ENCODE measurements around the gene MED13L. TPM values are rescaled to one million over a fixed set of nuclear protein-coding genes. Genes with fewer than 3 reads are reported as not detected.

MED13L gene
- polyA plus RNA-seq, 1 donor (not counting 4 experiments of a cell fraction or from before 2014, with no cell fraction given), result 31.7 TPM

GRCh38 chr12:116174904-116175303 is 102.6 kb downstream of the MED13L start:
- H3K36me3 ChIP-seq (ENCODE audit: control insufficient read depth in 2 of 2, extremely low read depth in 1 of 2, insufficient read depth in 2 of 2, low read length in 2 of 2), result no peaks in the 10 kb centered on the region
- DNase-seq (ENCODE audit: low read depth, low spot score), result no peak
- no peak overlapping the region for H3K4me3 ChIP-seq (ENCODE audit: control insufficient read depth in 2 of 3, extremely low read depth in 1 of 3, insufficient read depth in 2 of 3, low read depth in 1 of 3, low read length in 3 of 3)
- TF ChIP-seq, protein P1, sequence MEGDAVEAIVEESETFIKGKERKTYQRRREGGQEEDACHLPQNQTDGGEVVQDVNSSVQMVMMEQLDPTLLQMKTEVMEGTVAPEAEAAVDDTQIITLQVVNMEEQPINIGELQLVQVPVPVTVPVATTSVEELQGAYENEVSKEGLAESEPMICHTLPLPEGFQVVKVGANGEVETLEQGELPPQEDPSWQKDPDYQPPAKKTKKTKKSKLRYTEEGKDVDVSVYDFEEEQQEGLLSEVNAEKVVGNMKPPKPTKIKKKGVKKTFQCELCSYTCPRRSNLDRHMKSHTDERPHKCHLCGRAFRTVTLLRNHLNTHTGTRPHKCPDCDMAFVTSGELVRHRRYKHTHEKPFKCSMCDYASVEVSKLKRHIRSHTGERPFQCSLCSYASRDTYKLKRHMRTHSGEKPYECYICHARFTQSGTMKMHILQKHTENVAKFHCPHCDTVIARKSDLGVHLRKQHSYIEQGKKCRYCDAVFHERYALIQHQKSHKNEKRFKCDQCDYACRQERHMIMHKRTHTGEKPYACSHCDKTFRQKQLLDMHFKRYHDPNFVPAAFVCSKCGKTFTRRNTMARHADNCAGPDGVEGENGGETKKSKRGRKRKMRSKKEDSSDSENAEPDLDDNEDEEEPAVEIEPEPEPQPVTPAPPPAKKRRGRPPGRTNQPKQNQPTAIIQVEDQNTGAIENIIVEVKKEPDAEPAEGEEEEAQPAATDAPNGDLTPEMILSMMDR (optimal IDR thresholded peaks at IDR 0.05 in 1 of 3, IDR thresholded peaks at IDR 0.05 in 1 of 3, conservative IDR thresholded peaks at IDR 0.05 in 1 of 3; ENCODE audit: extremely low read depth in 1 of 3, insufficient read depth in 2 of 3, low read length in 3 of 3), result no peak
- no peak for TF ChIP-seq EZH2 (IDR thresholded peaks at IDR 0.05; ENCODE audit: low read length)
- peaks cover 96% of the 10 kb centered on the region for H3K79me2 ChIP-seq (ENCODE audit: control insufficient read depth, insufficient read depth, low read length)
- no peak overlapping the region for H3K4me2 ChIP-seq (ENCODE audit: control insufficient read depth, extremely low read depth, insufficient read depth, low read depth, low read length)
- no peak for FAIRE-seq
- H3K9me3 ChIP-seq (ENCODE audit: control insufficient read depth, low read depth, low read length), result no peaks in the 10 kb centered on the region
- no peak overlapping the region for H2AFZ ChIP-seq (ENCODE audit: control insufficient read depth, low read length)
- peaks cover 9% of the 10 kb centered on the region for H3K4me1 ChIP-seq (ENCODE audit: control insufficient read depth, extremely low read depth, insufficient read depth, low read length)
- H3K9me1 ChIP-seq (ENCODE audit: control insufficient read depth, extremely low read depth, insufficient read depth, low read length), result no peaks in the 10 kb centered on the region
- H4K20me1 ChIP-seq (ENCODE audit: control insufficient read depth, extremely low read depth, insufficient read depth, low read length), result peaks cover 9% of the 10 kb centered on the region
- no peak overlapping the region for H3K27ac ChIP-seq (ENCODE audit: control insufficient read depth, insufficient read depth, low read length)
- no peaks in the 10 kb centered on the region for H3K27me3 ChIP-seq (ENCODE audit: control insufficient read depth, extremely low read depth, insufficient read depth, low read length)
- dilution Hi-C loops (cut with MboI; ENCODE audit: extremely low pct_ligation_motif_present, low sequenced_read_pairs), result no loop called here
- H3K9ac ChIP-seq (ENCODE audit: control insufficient read depth, extremely low read depth, insufficient read depth, low read length), result no peak overlapping the region

DNA sequence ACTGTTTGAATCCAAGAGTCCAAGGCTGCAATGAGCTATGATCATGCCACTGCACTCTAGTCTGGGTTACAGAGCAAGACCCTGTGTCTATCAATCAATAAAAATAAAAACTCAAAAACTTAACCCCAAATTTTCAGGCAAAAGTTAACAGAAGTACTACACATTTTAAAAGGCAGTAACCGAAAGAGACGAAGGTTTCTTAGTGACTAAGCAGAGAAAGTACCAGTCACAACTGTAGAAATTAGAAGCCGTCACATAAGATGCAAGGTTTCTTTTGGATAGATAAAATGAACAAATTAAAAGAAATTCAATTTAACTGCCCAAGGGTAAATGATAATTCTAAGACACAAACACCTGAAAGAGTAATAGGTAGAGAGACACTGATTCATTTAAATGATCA is 103.5 kb downstream of the MED13L start:
- FAIRE-seq, result no peak
- dilution Hi-C loops (cut with MboI; ENCODE audit: extremely low pct_ligation_motif_present, low sequenced_read_pairs), result no loop called here
- DNase-seq (ENCODE audit: low read depth, low spot score), result no peak

More for the DNA sequence above, 103.5 kb downstream of the MED13L start:
- TF ChIP-seq, protein P1 (optimal IDR thresholded peaks at IDR 0.05 in 1 of 3, IDR thresholded peaks at IDR 0.05 in 1 of 3, conservative IDR thresholded peaks at IDR 0.05 in 1 of 3; ENCODE audit: extremely low read depth in 1 of 3, insufficient read depth in 2 of 3, low read length in 3 of 3), result no peak
- TF ChIP-seq EZH2 (IDR thresholded peaks at IDR 0.05; ENCODE audit: low read length), result no peak
- Histone ChIP-seq H3K9me3 (ENCODE audit: control insufficient read depth, low read depth, low read length) (no peaks in the 10 kb centered on the region), H3K27me3 (ENCODE audit: control insufficient read depth, extremely low read depth, insufficient read depth, low read length) (no peaks in the 10 kb centered on the region), H3K27ac (ENCODE audit: control insufficient read depth, insufficient read depth, low read length) (no peak overlapping the region), H3K4me1 (ENCODE audit: control insufficient read depth, extremely low read depth, insufficient read depth, low read length) (peaks cover 9% of the 10 kb centered on the region), H3K4me3 (ENCODE audit: control insufficient read depth in 2 of 3, extremely low read depth in 1 of 3, insufficient read depth in 2 of 3, low read depth in 1 of 3, low read length in 3 of 3) (no peak overlapping the region), H3K79me2 (ENCODE audit: control insufficient read depth, insufficient read depth, low read length) (peaks cover 96% of the 10 kb centered on the region), H3K9me1 (ENCODE audit: control insufficient read depth, extremely low read depth, insufficient read depth, low read length) (no peaks in the 10 kb centered on the region), H3K4me2 (ENCODE audit: control insufficient read depth, extremely low read depth, insufficient read depth, low read depth, low read length) (no peak overlapping the region), H3K9ac (ENCODE audit: control insufficient read depth, extremely low read depth, insufficient read depth, low read length) (no peak overlapping the region), H2AFZ (ENCODE audit: control insufficient read depth, low read length) (no peak overlapping the region), H3K36me3 (ENCODE audit: control insufficient read depth in 2 of 2, extremely low read depth in 1 of 2, insufficient read depth in 2 of 2, low read length in 2 of 2) (no peaks in the 10 kb centered on the region), H4K20me1 (ENCODE audit: control insufficient read depth, extremely low read depth, insufficient read depth, low read length) (peaks cover 9% of the 10 kb centered on the region)

Data from keratinocyte (primary cell).